Activated T-helper 9 cell treated with anti-CD3 and anti-CD28 coated beads, Interleukin-2, amount 50 U/mL, for 16 hours (primary cell): Measurements from ENCODE around the gene DSPP.

Source experiments
- DNase-seq: peaks from one replicate; pipeline ENCODE4 v3.0.0-alpha.2; 2020; ENCODE audit warnings: low read depth

Gene DSPP

GRCh38 chr4:87631668-87632067 is 23.3 kb downstream of the DSPP start:
- no peak for DNase-seq

- DNase-seq: no peak
Measured at GRCh38 chr4:87632469-87632868, 24.1 kb downstream of the DSPP start.

- no peak for DNase-seq
Measured at GRCh38 chr4:87633243-87633642, 24.9 kb downstream of the DSPP start.

- DNase-seq: no peak
Measured at GRCh38 chr4:87644286-87644685, 36.0 kb downstream of the DSPP start.

- DNase-seq: no peak
Measured at GRCh38 chr4:87649980-87650379, 41.7 kb downstream of the DSPP start, which contains the start of gene DMP1. Gene DMP1 (plus strand): TSS chr4:87650280. CDS start chr4:87656493, 6,213 bp downstream.

- DNase-seq: no peak
Measured at GRCh38 chr4:87650938-87651337, 42.6 kb downstream of the DSPP start.

GRCh38 chr4:87651941-87652340 is 43.6 kb downstream of the DSPP start:
- no peak for DNase-seq

GRCh38 chr4:87654487-87655044 is 46.2 kb downstream of the DSPP start:
- DNase-seq: no peak

- no peak for DNase-seq
Measured at GRCh38 chr4:87657525-87657924, 49.2 kb downstream of the DSPP start.

- no peak for DNase-seq
Measured at GRCh38 chr4:87659247-87659931, 51.1 kb downstream of the DSPP start.

- DNase-seq: no peak
Measured at GRCh38 chr4:87662871-87663270, 54.5 kb downstream of the DSPP start.
